PC-3 (cell line): Measurements from ENCODE around the gene CYP2B6.

Experiments used
- CTCF ChIP-seq: fragments of 300-600 bp; sonication (generic); conservative IDR thresholded peaks from 2 replicates; pipeline ENCODE4 v1.5.1; 2017; ENCODE audit warnings: antibody characterized with exemption, low read depth, mild to moderate bottlenecking, low read length
- EZH2phosphoT487 ChIP-seq: fragments of 300-600 bp; sonication (generic); IDR thresholded peaks from 2 replicates; pipeline ENCODE4 v1.6.1; 2018; ENCODE audit warnings: mild to moderate bottlenecking, antibody characterized with exemption, low read length, borderline replicate concordance

DNA sequence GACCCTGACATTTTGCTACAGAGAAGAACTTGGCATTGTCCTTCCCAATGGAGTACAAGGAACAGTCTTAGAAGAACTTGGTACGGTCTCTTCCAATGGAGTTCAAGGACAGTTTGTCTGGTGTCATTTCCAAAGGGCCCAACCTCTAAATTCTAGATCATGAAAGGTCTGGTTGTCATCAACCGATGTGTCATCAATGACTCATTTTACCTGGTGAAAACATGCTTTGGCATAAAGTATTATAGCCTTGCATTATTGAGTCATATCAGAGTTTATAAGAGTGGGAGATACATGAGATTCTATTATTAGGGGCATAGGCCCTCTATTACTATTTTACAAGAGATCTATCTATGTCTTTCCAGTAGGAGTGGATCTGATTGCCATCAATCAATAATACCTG, 4.3 kb downstream of the CYP2B6 start:
- no peak for TF ChIP-seq CTCF
- TF ChIP-seq EZH2phosphoT487 = no peak
